GM20431 (cell line): ENCODE data around the gene NRF1.
"Not testable (repeated sequence)": the region's sequence is repeated elsewhere in the genome, so short reads cannot be mapped to it uniquely, and the experiment has no call there.

Source experiments
- in situ Hi-C: fragments of 300-500 bp; cut with MseI, MboI; formaldehyde crosslinking; loops from one replicate; pipeline ENCODE4 v1.15.0; 2020; ENCODE audit warnings: low sequenced_read_pairs; ENCODE audit not compliant: unreplicated experiment

The NRF1 gene

DNA sequence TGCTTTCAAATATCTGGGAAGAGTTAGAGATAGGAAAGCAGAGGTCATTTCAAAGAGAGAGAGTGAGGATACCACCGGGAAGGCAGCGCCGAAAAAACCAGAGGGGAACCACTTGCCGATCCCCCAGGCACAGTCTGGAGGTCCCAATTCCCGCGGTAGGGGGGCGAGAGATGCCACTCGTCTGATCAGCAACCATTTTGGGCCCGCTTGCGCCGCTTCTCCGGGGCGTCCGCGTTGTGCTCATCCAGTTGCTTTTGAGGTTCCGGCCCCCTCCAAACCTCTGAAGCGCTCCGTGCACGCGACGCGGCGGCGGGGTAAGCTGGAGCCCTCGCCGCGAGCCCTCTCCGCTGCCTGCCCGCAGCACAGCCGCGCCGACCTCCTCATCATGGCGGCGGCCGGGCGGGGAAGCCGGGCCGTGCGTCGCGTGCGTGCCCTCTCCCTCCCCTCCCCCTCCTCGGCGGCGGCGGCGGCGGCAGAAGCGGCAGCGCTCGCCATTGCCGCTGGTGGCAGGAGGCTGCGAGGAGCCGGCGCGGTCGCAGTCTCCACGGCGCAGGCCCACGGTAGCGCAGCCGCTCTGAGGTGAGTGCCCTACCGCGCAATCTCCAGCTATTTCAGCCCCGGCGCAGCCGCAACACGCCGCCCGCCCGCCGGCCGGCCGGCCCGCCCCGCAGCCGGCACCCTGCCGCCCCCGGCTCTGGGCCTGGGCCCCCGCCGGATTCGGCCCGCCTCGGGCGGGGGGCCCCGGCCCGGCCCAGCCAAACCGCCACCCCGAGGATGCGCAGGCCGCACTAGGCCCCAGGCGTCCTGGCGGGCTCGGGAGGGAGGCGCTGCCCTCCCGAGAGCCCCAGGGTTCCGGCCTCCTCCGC lies at the start of gene NRF1:
TSS of gene NRF1 (plus strand) at position 475 of the 866 bp plus-strand sequence. CDS start 45,632 bp downstream, outside the sequence.
- in situ Hi-C loops = no loop called here

- in situ Hi-C loops = not testable (repeated sequence)
These were observed 45.2 kb upstream of the NRF1 start for GRCh38 chr7:129566323-129566722.

DNA sequence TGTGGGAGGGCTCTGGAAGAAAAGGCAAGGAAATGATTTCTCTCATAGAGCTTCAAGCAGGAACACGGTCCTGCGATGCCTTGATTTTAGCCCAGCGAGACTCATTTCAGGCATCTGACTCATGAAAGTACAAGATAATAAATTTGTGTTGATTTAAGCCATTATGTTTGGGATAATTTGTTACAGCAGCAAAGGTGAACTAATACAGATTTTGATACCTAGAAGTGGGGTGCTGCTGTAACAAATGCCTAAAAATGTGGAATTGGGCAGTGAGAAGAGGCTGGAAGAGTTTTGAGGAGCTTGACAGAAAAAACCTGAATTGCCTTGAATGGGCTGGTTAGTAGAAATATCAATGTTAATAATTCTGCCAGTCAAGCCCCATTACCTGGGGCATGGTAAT lies 44.1 kb upstream of the NRF1 start:
- in situ Hi-C loops = no loop called here

GRCh38 chr7:129568240-129568639 lies 43.3 kb upstream of the NRF1 start:
- in situ Hi-C loops = no loop called here

DNA sequence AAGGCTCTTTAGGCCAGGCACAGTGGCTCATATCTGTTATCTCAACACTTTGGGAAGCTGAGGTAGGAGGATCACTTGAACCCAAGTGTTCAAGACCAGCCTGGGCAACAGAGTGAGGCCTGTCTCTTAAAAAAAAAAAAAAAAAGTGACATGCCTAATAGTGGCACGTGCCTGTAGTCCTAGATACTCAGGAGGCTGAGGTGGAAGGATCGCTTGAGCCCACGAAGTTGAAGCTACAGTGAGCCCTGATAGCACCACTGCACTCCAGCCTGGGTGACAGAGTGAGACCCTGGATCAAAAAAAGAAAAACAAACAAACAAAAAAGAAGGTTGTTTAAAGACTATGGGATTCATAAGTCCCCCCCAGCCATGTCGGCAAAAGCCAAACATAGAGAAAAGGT lies 42.2 kb upstream of the NRF1 start:
- in situ Hi-C loops = no loop called here

GRCh38 chr7:129569811-129570215 lies 41.7 kb upstream of the NRF1 start:
- in situ Hi-C loops = no loop called here

DNA sequence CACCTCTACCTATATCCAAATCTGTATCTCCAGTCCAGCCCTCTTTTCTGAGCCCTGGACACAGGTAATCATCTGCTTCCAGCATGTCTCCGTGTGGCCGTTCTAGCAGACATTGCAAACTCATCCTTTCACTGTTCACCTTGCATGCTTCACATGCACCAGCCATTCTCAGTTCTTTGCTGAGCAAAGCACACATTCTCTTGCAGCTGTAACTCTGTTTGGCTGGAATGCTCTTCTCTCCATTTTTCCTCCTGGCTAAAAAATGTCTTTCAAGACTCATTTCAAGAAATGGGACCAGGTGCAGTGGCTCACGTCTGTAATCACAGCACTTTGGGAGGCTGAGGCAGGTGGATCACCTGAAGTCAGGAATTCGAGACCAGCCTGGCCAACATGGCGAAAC lies 40.3 kb upstream of the NRF1 start:
- in situ Hi-C loops = no loop called here

GRCh38 chr7:129572205-129572604 lies 39.3 kb upstream of the NRF1 start:
- in situ Hi-C loops = no loop called here

DNA sequence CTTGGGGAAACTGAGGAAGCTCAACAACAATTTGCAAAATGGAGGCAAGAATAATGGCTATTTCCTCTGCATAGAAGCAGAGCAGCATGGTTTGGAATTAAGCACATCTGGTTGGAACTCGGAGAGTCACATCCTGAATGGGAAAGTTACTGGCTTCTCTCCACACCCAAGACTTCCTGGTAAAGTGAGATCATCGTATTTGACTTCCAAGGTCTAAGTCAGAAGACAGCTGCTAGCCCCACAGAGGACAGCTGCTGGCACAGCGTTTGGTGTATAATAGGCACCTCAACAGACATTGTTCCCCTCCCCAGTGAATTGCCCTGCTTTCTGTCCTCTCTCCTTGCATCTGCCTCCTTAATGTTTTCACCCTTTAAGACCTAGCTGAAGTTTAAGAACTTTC lies 37.0 kb upstream of the NRF1 start:
- in situ Hi-C loops = no loop called here

DNA sequence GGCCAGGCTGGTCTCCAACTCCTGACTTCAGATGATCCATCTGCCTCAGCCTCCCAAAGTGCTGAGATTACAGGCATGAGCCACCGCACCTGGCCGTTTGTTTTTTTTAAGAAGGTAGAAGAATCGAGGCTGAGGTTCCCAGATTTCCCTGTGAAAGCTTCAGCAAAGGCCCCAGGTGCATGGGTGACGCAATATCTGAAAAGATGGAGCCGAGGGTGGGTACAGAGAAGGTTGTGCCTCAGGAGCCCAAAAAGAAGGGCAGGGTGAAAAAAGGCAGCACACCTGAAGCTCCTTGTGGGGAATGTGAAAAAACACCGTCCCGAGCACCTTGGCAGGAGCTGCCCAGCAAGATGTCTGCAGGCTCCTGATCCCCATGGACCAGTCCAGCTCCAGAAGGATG lies 35.8 kb upstream of the NRF1 start:
- in situ Hi-C loops = no loop called here

DNA sequence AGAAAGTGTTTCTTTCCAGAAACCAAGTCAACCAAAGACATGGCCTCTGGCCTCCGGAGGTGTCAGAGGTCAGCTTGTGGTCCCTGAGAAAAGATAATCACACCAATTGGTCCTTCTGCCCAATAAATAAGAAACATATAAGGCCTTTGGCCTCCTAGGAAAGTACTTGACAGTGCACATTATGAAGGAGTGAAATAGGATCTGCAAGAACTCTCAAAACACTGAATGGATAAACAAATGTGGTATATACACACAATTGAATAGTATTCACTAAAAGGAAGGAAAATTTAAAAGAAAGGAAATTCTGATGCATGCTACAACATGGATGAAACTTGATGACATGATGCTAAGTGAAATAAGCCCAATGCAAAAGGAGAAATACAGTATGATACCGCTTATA lies 35.4 kb upstream of the NRF1 start:
- in situ Hi-C loops = no loop called here

DNA sequence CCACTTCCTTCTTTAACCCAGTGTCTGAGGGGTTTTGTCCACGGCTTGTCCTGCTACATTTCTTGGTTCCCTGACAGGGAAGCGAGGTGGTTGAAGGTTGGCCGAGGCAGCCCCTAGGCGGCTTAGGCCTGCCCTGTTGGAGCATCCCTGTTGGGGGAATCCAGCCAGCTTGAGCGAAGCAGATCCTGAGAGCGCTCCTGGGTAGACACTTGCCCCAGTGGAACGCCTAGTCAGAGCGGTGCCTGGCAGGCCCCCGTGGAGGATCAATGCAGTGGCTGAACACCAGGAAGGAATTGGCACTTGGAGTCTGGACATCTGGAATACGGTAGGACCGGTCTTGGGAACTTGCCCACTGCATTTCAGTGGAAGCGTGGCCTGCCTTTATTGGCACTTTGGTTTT lies 32.7 kb upstream of the NRF1 start:
- in situ Hi-C loops = no loop called here

- in situ Hi-C loops = not testable (repeated sequence)
These were observed 25.3 kb upstream of the NRF1 start for GRCh38 chr7:129586179-129586578.

GRCh38 chr7:129588268-129588667 lies 23.3 kb upstream of the NRF1 start:
- in situ Hi-C loops = no loop called here

GRCh38 chr7:129591868-129592267 lies 19.7 kb upstream of the NRF1 start:
- in situ Hi-C loops = no loop called here

DNA sequence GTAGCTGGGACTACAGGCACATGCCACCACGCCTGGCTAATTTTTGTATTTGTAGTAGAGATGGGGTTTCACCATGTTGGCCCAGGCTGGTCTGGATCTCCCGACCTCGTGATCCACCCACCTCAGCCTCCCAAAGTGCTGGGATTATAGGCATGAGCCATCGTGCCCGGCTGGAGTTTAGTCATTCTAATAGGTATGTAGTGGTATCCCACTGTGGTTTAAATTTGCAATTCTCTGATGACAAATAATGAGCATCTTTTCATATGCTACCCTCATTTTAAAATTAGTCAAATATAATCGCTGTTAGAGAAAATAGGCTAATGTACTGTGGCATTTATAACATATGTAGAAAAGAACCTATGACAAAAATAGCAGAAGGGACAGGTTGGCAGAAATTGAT lies 15.1 kb upstream of the NRF1 start:
- in situ Hi-C loops = not testable (repeated sequence)

GRCh38 chr7:129597672-129598071 lies 13.8 kb upstream of the NRF1 start:
- in situ Hi-C loops = no loop called here

DNA sequence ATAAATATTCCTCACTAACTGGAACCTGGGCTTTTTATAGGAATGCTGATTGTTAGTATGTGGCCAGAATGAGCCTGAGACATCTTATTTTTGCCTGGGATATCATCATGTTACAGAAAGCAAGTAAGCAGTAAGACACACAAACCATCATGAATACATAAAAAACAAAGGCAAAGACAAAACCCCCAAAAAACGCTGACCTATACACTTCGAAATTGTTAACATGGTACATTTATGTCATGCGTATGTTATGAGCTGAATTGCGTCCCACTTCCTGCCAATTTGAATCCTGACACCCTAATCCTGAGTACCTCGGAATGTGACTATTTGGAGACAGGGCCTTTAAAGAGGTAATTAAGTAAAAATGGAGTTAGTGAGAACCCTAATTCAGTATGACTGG lies 12.3 kb upstream of the NRF1 start:
- in situ Hi-C loops = no loop called here

DNA sequence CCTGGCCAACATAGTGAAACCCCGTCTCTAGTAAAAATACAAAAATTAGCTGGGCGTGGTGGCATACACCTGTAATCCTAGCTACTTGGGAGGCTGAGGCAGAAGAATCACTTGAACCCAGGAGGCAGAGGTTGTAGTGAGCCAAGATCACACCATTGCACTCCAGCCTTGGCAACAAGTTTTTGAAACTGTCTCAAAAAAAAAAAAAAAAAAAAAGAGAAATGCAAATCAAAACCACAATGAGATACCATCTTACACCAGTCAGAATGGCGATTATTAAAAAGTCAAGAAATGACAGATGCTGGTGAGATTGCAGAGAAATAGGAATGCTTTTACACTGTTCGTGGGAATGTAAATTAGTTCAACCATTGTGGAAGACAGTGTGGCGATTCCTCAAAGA lies 7.9 kb upstream of the NRF1 start:
- in situ Hi-C loops = not testable (repeated sequence)

- in situ Hi-C loops = not testable (repeated sequence)
These were observed 7.5 kb upstream of the NRF1 start for GRCh38 chr7:129604021-129604420.

DNA sequence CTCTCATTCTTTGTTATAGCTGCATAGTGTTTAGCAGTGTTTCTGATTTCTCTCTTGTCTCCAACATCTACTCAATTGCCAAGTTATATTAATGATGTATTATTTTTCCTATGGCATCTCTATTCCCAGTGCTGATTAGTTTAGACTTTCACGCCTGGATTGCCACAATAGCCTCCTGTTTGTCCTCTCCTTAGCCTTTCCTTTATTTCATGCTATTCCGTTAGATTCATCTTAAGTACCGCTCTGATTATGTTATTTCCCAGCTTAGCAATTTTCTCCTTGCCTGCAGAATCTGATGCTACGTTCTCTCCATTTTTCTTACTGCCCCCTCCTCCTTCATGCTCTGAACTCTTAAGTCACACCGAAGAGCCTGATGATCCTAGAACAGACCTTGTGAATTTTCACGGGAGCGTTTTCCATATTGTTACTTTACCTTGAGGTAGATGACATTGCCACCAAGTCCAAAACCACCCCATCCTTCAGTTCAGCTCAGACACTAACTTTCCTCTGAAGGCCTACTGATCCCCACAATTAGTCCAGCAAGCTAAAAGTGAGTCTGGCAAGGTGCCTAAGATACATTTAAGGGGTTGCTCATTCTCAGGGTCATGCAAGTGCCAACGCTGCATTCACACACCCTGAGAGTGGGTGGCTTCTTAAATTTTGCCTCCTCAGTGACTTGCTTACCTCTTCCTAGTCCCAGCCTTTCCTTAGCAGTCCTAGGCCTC lies 6.6 kb upstream of the NRF1 start:
- in situ Hi-C loops = no loop called here
